ENCODE results near the gene THAP7. TPM values are rescaled to one million over a fixed set of nuclear protein-coding genes. Genes with fewer than 3 reads are reported as not detected.

Gene THAP7
- total and polyA plus RNA-seq, 9 of the 15 experiments (the other 6 are each of a cell fraction or from before 2014, with no cell fraction given), result 7.9 to 263 (median 84.1) TPM

DNA sequence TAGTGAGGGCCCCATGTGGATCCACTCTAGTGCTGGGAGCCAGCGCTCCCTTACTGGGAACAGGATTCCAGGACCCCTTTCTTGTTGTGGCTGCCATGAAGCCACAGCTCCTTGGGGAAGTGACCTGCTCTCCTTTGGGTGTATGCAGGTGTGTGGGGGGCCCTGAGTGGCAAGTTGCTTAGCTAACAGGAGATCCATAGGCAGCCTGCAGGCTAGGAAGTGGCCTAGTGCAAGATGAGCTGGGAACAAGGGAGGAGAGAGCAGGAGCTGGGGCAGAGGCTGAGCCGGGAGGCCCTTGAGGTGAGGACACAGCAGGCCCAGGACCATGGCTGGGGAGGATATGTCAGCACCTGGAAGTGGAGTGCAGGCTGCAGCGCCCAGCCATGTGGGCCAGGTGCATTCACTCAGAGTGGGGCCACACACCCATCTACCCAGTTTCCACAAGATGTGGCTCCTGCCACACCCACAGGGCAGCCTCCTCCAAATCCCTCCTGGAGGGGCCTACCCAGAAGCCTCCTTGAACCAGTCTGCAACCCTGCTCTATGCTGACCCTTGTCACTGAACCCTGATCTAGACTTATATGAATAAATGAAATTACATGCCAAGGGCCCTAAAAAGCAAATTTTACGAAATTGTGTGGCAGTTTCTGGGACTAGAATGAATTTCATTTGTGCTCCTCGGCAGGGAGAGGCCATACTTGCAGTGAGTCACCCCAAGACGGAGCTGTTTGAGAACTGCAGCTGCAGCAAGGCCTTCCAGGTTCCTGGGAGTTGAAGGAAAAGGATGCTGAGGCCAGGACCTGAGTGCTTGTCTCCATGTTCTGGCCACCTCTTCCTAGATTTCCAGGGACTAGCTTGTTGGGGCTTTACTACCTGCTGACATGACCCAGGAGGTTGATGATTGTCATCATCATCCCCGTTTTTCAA is 3.2 kb downstream of the THAP7 start (continued):
- TF ChIP-seq THRAP3 (IDR thresholded peaks at IDR 0.05; ENCODE audit: borderline replicate concordance) (no peak), ZNF165 (CRISPR knock-in tag; IDR thresholded peaks at IDR 0.05; ENCODE audit: borderline replicate concordance) (peak; percentile 78; the same call in 1 of the 2 replicates), STAG1 (CRISPR knock-in tag; IDR thresholded peaks at IDR 0.05; ENCODE audit: borderline replicate concordance) (no peak), ZBTB7A (IDR thresholded peaks at IDR 0.05; ENCODE audit: borderline replicate concordance, control insufficient read depth, low read depth, low read length) (no peak), HSF4 (CRISPR knock-in tag; IDR thresholded peaks at IDR 0.05; ENCODE audit: borderline replicate concordance) (no peak), MYNN (IDR thresholded peaks at IDR 0.05) (no peak), MYNN (CRISPR knock-in tag; IDR thresholded peaks at IDR 0.05) (no peak), NR2F6 (CRISPR knock-in tag; IDR thresholded peaks at IDR 0.05) (peak; percentile 88)
- TF ChIP-seq, protein P1, sequence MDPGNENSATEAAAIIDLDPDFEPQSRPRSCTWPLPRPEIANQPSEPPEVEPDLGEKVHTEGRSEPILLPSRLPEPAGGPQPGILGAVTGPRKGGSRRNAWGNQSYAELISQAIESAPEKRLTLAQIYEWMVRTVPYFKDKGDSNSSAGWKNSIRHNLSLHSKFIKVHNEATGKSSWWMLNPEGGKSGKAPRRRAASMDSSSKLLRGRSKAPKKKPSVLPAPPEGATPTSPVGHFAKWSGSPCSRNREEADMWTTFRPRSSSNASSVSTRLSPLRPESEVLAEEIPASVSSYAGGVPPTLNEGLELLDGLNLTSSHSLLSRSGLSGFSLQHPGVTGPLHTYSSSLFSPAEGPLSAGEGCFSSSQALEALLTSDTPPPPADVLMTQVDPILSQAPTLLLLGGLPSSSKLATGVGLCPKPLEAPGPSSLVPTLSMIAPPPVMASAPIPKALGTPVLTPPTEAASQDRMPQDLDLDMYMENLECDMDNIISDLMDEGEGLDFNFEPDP (CRISPR knock-in tag; IDR thresholded peaks at IDR 0.05), result peak; percentile 46; the same call in 1 of the 2 replicates
- TF ChIP-seq, protein P2, sequence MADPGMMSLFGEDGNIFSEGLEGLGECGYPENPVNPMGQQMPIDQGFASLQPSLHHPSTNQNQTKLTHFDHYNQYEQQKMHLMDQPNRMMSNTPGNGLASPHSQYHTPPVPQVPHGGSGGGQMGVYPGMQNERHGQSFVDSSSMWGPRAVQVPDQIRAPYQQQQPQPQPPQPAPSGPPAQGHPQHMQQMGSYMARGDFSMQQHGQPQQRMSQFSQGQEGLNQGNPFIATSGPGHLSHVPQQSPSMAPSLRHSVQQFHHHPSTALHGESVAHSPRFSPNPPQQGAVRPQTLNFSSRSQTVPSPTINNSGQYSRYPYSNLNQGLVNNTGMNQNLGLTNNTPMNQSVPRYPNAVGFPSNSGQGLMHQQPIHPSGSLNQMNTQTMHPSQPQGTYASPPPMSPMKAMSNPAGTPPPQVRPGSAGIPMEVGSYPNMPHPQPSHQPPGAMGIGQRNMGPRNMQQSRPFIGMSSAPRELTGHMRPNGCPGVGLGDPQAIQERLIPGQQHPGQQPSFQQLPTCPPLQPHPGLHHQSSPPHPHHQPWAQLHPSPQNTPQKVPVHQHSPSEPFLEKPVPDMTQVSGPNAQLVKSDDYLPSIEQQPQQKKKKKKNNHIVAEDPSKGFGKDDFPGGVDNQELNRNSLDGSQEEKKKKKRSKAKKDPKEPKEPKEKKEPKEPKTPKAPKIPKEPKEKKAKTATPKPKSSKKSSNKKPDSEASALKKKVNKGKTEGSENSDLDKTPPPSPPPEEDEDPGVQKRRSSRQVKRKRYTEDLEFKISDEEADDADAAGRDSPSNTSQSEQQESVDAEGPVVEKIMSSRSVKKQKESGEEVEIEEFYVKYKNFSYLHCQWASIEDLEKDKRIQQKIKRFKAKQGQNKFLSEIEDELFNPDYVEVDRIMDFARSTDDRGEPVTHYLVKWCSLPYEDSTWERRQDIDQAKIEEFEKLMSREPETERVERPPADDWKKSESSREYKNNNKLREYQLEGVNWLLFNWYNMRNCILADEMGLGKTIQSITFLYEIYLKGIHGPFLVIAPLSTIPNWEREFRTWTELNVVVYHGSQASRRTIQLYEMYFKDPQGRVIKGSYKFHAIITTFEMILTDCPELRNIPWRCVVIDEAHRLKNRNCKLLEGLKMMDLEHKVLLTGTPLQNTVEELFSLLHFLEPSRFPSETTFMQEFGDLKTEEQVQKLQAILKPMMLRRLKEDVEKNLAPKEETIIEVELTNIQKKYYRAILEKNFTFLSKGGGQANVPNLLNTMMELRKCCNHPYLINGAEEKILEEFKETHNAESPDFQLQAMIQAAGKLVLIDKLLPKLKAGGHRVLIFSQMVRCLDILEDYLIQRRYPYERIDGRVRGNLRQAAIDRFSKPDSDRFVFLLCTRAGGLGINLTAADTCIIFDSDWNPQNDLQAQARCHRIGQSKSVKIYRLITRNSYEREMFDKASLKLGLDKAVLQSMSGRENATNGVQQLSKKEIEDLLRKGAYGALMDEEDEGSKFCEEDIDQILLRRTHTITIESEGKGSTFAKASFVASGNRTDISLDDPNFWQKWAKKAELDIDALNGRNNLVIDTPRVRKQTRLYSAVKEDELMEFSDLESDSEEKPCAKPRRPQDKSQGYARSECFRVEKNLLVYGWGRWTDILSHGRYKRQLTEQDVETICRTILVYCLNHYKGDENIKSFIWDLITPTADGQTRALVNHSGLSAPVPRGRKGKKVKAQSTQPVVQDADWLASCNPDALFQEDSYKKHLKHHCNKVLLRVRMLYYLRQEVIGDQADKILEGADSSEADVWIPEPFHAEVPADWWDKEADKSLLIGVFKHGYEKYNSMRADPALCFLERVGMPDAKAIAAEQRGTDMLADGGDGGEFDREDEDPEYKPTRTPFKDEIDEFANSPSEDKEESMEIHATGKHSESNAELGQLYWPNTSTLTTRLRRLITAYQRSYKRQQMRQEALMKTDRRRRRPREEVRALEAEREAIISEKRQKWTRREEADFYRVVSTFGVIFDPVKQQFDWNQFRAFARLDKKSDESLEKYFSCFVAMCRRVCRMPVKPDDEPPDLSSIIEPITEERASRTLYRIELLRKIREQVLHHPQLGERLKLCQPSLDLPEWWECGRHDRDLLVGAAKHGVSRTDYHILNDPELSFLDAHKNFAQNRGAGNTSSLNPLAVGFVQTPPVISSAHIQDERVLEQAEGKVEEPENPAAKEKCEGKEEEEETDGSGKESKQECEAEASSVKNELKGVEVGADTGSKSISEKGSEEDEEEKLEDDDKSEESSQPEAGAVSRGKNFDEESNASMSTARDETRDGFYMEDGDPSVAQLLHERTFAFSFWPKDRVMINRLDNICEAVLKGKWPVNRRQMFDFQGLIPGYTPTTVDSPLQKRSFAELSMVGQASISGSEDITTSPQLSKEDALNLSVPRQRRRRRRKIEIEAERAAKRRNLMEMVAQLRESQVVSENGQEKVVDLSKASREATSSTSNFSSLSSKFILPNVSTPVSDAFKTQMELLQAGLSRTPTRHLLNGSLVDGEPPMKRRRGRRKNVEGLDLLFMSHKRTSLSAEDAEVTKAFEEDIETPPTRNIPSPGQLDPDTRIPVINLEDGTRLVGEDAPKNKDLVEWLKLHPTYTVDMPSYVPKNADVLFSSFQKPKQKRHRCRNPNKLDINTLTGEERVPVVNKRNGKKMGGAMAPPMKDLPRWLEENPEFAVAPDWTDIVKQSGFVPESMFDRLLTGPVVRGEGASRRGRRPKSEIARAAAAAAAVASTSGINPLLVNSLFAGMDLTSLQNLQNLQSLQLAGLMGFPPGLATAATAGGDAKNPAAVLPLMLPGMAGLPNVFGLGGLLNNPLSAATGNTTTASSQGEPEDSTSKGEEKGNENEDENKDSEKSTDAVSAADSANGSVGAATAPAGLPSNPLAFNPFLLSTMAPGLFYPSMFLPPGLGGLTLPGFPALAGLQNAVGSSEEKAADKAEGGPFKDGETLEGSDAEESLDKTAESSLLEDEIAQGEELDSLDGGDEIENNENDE (IDR thresholded peaks at IDR 0.05; ENCODE audit: low read depth, low read length), result peak; percentile 36
- TF ChIP-seq, protein P3, sequence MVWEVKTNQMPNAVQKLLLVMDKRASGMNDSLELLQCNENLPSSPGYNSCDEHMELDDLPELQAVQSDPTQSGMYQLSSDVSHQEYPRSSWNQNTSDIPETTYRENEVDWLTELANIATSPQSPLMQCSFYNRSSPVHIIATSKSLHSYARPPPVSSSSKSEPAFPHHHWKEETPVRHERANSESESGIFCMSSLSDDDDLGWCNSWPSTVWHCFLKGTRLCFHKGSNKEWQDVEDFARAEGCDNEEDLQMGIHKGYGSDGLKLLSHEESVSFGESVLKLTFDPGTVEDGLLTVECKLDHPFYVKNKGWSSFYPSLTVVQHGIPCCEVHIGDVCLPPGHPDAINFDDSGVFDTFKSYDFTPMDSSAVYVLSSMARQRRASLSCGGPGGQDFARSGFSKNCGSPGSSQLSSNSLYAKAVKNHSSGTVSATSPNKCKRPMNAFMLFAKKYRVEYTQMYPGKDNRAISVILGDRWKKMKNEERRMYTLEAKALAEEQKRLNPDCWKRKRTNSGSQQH (CRISPR knock-in tag; IDR thresholded peaks at IDR 0.05), result peak; percentile 53; the same call in 1 of the 2 replicates
